ENCODE results near the gene DISP3. TPM values are rescaled to one million over a fixed set of nuclear protein-coding genes. Genes with fewer than 3 reads are reported as not detected.

The DISP3 gene
- total and polyA plus RNA-seq, 2 experiments from 2014 or later = 0.18 to 0.74 TPM

DNA sequence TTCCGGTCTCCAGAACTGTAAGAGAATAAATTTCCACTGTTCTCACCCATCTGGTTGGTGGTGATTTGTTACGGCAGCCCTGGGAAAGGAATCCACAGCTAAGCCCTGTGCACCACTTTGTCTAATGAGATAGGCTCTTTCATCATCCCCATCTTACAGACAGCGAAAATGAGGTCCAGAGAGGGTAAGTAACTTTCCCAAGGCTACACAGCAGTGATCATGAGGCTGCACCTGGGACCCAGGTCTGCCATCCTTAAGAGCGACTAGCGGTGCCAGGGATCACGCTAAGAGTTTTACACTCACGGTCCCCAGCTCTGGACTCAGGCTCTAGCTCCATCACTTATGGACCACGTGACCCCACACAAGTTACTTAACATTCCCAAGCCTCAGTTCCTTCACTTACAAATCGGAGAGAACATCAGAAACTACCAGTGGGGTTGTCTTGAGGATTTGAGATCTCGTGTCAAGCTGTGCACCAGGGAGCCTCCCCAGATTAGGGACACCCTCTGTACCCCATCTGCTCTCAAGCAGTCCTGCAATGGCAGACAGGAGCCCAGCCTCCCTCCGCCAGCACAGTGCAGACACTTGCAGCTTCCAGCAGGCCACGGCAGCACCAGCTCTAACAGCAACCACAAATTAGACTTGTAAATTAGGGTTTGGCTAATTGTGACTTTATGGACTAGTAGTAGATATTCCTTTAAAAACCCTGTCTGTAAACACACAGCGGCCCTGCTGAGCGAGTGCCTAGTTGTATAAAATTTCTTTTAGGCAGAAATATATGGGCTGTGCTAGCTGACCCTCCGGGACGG lies 87.3 kb downstream of the DISP3 start:
- H3K27me3 ChIP-seq = no peaks in the 10 kb centered on the region
- no peak overlapping the region for H3K4me3 ChIP-seq
- H3K27ac ChIP-seq = no peak overlapping the region
- H3K36me3 ChIP-seq = no peaks in the 10 kb centered on the region
- H3K9me3 ChIP-seq (ENCODE audit: low read depth) = no peaks in the 10 kb centered on the region
- peaks cover 20% of the 10 kb centered on the region for H3K4me1 ChIP-seq (ENCODE audit: low read depth)
- DNase-seq (ENCODE audit: low read depth in 1 of 2, low spot score in 1 of 2) = no peak
- TF ChIP-seq, protein P1, sequence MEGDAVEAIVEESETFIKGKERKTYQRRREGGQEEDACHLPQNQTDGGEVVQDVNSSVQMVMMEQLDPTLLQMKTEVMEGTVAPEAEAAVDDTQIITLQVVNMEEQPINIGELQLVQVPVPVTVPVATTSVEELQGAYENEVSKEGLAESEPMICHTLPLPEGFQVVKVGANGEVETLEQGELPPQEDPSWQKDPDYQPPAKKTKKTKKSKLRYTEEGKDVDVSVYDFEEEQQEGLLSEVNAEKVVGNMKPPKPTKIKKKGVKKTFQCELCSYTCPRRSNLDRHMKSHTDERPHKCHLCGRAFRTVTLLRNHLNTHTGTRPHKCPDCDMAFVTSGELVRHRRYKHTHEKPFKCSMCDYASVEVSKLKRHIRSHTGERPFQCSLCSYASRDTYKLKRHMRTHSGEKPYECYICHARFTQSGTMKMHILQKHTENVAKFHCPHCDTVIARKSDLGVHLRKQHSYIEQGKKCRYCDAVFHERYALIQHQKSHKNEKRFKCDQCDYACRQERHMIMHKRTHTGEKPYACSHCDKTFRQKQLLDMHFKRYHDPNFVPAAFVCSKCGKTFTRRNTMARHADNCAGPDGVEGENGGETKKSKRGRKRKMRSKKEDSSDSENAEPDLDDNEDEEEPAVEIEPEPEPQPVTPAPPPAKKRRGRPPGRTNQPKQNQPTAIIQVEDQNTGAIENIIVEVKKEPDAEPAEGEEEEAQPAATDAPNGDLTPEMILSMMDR (IDR thresholded peaks at IDR 0.05; ENCODE audit: low read depth, low read length) = no peak

DNA sequence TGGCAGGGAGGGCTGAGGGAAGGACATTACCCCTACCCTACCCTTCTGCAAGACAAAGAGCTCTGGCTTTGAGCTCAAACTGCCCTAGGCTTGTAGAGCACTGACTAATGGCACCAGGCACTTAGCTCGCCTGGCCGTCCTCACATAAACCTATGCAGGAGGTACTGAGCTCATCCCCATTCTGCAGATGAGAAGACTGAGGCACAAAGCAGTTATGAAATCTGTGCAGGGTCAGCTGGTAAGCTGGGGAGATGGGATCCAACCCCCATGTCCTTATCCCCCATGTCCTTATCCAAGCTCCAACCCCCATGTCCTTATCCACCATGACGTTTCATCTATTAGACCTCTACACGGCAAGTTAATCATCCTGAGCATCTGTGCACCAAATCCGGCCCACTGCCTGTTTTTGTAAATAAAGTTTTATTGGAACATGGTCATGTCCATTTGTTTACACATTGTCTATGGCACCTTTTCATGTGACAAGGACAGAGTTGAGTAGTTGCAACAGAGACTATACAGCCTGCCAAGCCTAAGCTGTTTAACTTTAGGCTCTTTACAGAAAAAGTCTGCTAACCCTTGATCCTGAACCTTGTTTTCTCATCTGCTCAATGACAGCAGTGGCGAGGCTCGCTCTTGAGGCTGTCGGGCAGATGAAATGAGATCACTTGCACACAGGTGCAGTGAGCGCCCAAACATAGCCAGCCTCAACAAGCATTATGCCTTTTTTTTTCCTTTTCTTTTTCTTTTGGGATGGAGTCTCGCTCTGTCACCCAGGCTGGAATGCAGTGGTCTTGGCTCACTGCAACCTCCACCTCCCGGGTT lies 88.5 kb downstream of the DISP3 start:
- Histone ChIP-seq H3K36me3 (no peaks in the 10 kb centered on the region), H3K9me3 (ENCODE audit: low read depth) (no peaks in the 10 kb centered on the region), H3K27ac (no peak overlapping the region), H3K4me1 (ENCODE audit: low read depth) (peaks cover 20% of the 10 kb centered on the region), H3K4me3 (no peak overlapping the region), H3K27me3 (no peaks in the 10 kb centered on the region)
- TF ChIP-seq, protein P1 (IDR thresholded peaks at IDR 0.05; ENCODE audit: low read depth, low read length) = no peak
- no peak for DNase-seq (ENCODE audit: low read depth in 1 of 2, low spot score in 1 of 2)

DNA sequence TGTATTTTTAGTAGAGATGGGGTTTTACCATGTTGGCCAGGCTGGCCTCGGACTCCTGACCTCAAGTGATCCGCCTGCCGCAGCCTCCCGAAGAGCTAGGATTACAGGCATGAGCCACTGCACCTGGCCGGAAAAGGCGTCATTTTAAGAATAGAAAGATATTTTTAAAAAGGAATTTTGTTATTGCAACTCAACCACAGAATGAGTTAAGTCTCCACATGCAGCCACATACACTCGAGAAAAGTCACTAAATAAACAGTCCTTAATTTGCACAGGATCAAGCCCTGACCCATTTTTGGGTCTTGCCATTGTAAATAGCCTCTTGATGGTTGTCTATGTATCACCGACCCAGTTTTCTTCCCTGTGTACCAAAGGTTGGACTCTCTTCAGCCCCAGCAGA lies 89.7 kb downstream of the DISP3 start:
- Histone ChIP-seq H3K4me3 (no peak overlapping the region), H3K4me1 (ENCODE audit: low read depth) (peaks cover 12% of the 10 kb centered on the region), H3K9me3 (ENCODE audit: low read depth) (no peaks in the 10 kb centered on the region), H3K27me3 (no peaks in the 10 kb centered on the region), H3K36me3 (no peaks in the 10 kb centered on the region), H3K27ac (no peak overlapping the region)
- DNase-seq (ENCODE audit: low read depth in 1 of 2, low spot score in 1 of 2) = no peak
- TF ChIP-seq, protein P1 (IDR thresholded peaks at IDR 0.05; ENCODE audit: low read depth, low read length) = no peak

DNA sequence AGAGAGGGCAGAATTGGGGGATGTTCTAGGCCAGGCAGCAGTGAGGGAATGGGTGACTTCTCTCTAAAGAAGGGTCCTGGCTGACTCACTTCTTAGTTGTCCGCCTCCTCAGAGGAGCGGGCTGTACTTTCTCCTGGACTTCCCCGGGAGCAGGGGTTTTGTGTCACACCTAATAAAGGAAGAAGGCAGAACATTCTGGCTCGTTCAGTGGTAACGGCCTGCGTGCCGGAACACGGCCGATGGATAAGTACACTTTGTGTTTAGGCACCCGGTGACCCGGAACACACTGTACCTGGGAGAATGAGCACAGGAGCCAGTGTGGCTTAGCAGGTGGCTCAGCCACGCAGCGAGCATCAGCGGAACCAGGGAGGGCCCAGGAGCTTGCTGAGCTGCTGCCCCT lies 90.6 kb downstream of the DISP3 start:
- Histone ChIP-seq H3K27ac (no peak overlapping the region), H3K4me3 (no peak overlapping the region), H3K9me3 (ENCODE audit: low read depth) (no peaks in the 10 kb centered on the region), H3K27me3 (no peaks in the 10 kb centered on the region), H3K36me3 (no peaks in the 10 kb centered on the region), H3K4me1 (ENCODE audit: low read depth) (peaks cover 4% of the 10 kb centered on the region)
- DNase-seq (ENCODE audit: low read depth in 1 of 2, low spot score in 1 of 2) = no peak
- TF ChIP-seq, protein P1 (IDR thresholded peaks at IDR 0.05; ENCODE audit: low read depth, low read length) = no peak

DNA sequence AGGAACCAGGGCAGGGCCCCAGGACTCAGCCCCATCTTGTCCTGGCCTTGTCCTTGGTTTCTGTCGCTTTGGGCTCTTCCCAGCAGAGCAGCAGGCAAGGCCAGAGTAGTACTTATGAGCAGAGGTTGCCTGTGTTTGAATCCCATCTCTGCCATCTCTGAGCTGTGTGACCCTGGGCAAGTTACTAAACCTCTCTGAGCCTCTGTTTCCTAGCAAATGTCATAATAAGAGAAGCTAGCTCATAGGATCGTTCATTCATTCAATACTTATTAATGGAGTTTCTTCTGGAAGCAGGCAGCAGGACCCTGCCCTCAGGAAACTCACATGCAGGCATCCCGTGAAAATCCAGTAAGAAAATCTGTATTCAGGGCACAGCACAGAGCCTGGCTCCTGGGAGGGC lies 91.0 kb downstream of the DISP3 start:
- Histone ChIP-seq H3K4me1 (ENCODE audit: low read depth) (no peaks in the 10 kb centered on the region), H3K27me3 (no peaks in the 10 kb centered on the region), H3K27ac (no peak overlapping the region), H3K4me3 (no peak overlapping the region), H3K36me3 (no peaks in the 10 kb centered on the region), H3K9me3 (ENCODE audit: low read depth) (no peaks in the 10 kb centered on the region)
- TF ChIP-seq, protein P1 (IDR thresholded peaks at IDR 0.05; ENCODE audit: low read depth, low read length) = no peak
- no peak for DNase-seq (ENCODE audit: low read depth in 1 of 2, low spot score in 1 of 2)
